Measurements from ENCODE around the gene FAM177A1. TPM values are rescaled to one million over a fixed set of nuclear protein-coding genes. Genes with fewer than 3 reads are reported as not detected.

The FAM177A1 gene
- total and polyA plus RNA-seq, 2 of the 13 experiments (the other 11 are each of a cell fraction or from before 2014, with no cell fraction given), result 72.9 to 119 TPM

GRCh38 chr14:35046048-35046750 lies at the start of gene FAM177A1 (continued):
- TF ChIP-seq, protein P1, sequence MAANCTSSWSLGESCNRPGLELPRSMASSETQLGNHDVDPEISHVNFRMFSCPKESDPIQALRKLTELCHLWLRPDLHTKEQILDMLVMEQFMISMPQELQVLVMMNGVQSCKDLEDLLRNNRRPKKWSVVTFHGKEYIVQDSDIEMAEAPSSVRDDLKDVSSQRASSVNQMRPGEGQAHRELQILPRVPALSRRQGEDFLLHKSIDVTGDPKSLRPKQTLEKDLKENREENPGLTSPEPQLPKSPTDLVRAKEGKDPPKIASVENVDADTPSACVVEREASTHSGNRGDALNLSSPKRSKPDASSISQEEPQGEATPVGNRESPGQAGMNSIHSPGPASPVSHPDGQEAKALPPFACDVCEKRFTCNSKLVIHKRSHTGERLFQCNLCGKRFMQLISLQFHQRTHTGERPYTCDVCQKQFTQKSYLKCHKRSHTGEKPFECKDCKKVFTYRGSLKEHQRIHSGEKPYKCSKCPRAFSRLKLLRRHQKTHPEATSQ (CRISPR knock-in tag; IDR thresholded peaks at IDR 0.05; ENCODE audit: borderline replicate concordance), result peak; percentile 92
- TF ChIP-seq TBP (CRISPR knock-in tag; IDR thresholded peaks at IDR 0.05) (no peak; the same call in 1 of the 2 replicates), AKAP8 (CRISPR knock-in tag; IDR thresholded peaks at IDR 0.05) (peak; percentile 97), PATZ1 (CRISPR knock-in tag; IDR thresholded peaks at IDR 0.05) (peak; percentile 65; the same call in 1 of the 2 replicates), ZNF850 (CRISPR knock-in tag; conservative IDR thresholded peaks at IDR 0.05) (peak; percentile 84), ZNF574 (CRISPR knock-in tag; IDR thresholded peaks at IDR 0.05) (peak; percentile 94), SMAD1 (CRISPR knock-in tag; IDR thresholded peaks at IDR 0.05; ENCODE audit: borderline replicate concordance, low read depth) (peak; percentile 98; the same call in 1 of the 2 replicates), ELF3 (CRISPR knock-in tag; IDR thresholded peaks at IDR 0.05) (peak; percentile 82), JDP2 (CRISPR knock-in tag; IDR thresholded peaks at IDR 0.05; ENCODE audit: borderline replicate concordance) (no peak; the same call in 1 of the 2 replicates), EHMT2 (IDR thresholded peaks at IDR 0.05; ENCODE audit: borderline replicate concordance, low read depth, low read length) (peak; percentile 38; the same call in 1 of the 2 replicates), ZNF34 (CRISPR knock-in tag; IDR thresholded peaks at IDR 0.05; ENCODE audit: borderline replicate concordance) (no peak), TBX3 (IDR thresholded peaks at IDR 0.05; ENCODE audit: borderline replicate concordance) (peak; percentile 66; the same call in 1 of the 2 replicates), KMT2B (CRISPR knock-in tag; IDR thresholded peaks at IDR 0.05) (peak; percentile 98), KLF16 (CRISPR knock-in tag; IDR thresholded peaks at IDR 0.05) (peak; percentile 91 to 96; a peak in 3 of 4 replicates), ZFP36 (IDR thresholded peaks at IDR 0.05; ENCODE audit: borderline replicate concordance, low read depth, low read length, partially characterized antibody) (no peak), ZNF235 (CRISPR knock-in tag; IDR thresholded peaks at IDR 0.05; ENCODE audit: borderline replicate concordance) (peak; percentile 100)
- TF ChIP-seq, protein P2, sequence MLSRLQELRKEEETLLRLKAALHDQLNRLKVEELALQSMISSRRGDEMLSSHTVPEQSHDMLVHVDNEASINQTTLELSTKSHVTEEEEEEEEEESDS (CRISPR knock-in tag; IDR thresholded peaks at IDR 0.05; ENCODE audit: borderline replicate concordance), result peak; percentile 33; the same call in 1 of the 2 replicates
- TF ChIP-seq, protein P3, sequence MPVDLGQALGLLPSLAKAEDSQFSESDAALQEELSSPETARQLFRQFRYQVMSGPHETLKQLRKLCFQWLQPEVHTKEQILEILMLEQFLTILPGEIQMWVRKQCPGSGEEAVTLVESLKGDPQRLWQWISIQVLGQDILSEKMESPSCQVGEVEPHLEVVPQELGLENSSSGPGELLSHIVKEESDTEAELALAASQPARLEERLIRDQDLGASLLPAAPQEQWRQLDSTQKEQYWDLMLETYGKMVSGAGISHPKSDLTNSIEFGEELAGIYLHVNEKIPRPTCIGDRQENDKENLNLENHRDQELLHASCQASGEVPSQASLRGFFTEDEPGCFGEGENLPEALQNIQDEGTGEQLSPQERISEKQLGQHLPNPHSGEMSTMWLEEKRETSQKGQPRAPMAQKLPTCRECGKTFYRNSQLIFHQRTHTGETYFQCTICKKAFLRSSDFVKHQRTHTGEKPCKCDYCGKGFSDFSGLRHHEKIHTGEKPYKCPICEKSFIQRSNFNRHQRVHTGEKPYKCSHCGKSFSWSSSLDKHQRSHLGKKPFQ (CRISPR knock-in tag; IDR thresholded peaks at IDR 0.05; ENCODE audit: insufficient replicate concordance), result peak; percentile 96
- TF ChIP-seq, protein P4, sequence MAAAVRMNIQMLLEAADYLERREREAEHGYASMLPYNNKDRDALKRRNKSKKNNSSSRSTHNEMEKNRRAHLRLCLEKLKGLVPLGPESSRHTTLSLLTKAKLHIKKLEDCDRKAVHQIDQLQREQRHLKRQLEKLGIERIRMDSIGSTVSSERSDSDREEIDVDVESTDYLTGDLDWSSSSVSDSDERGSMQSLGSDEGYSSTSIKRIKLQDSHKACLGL (CRISPR knock-in tag; IDR thresholded peaks at IDR 0.05), result peak; percentile 99
